Stimulated activated CD4-positive, alpha-beta T cell treated with anti-CD3 and anti-CD28 coated beads, TNF-alpha, amount 100 ng/mL, for 1 hour (primary cell): Measurements from ENCODE around the gene FAM50B.

Experiments
- DNase-seq, 3 donors: peaks; one replicate each; pipeline ENCODE4 v3.0.0-alpha.2; 2020; ENCODE audit warnings: low read depth in 3 of 3, low spot score in 1 of 3

Gene FAM50B

GRCh38 chr6:3819161-3820110 is 29.7 kb upstream of the FAM50B start:
- DNase-seq, result no peak

GRCh38 chr6:3820563-3820962 is 28.6 kb upstream of the FAM50B start:
- DNase-seq, result no peak

GRCh38 chr6:3822747-3823445 is 26.3 kb upstream of the FAM50B start:
- DNase-seq, result no peak

GRCh38 chr6:3823671-3824070 is 25.5 kb upstream of the FAM50B start:
- DNase-seq, result no peak

- DNase-seq, result no peak
Observed at GRCh38 chr6:3825331-3825831, 23.8 kb upstream of the FAM50B start.

- no peak for DNase-seq
Observed at GRCh38 chr6:3825851-3826581, 23.2 kb upstream of the FAM50B start.

GRCh38 chr6:3829285-3829684 is 19.9 kb upstream of the FAM50B start:
- no peak for DNase-seq

GRCh38 chr6:3830806-3831205 is 18.4 kb upstream of the FAM50B start:
- no peak for DNase-seq

- DNase-seq, result no peak
Observed at GRCh38 chr6:3831761-3832530, 17.2 kb upstream of the FAM50B start.

- no peak for DNase-seq
Observed at GRCh38 chr6:3835055-3835731, 14.0 kb upstream of the FAM50B start.

GRCh38 chr6:3835785-3836184 is 13.4 kb upstream of the FAM50B start:
- no peak for DNase-seq

GRCh38 chr6:3836566-3836965 is 12.6 kb upstream of the FAM50B start:
- DNase-seq, result no peak

GRCh38 chr6:3837781-3838180 is 11.4 kb upstream of the FAM50B start:
- DNase-seq, result no peak

- no peak for DNase-seq
Observed at GRCh38 chr6:3838992-3839867, 9.9 kb upstream of the FAM50B start.

GRCh38 chr6:3841066-3841454 is 8.1 kb upstream of the FAM50B start:
- DNase-seq, result no peak

- DNase-seq, result no peak
Observed at GRCh38 chr6:3841711-3842565, 7.2 kb upstream of the FAM50B start.

- no peak for DNase-seq
Observed at GRCh38 chr6:3843379-3844096, 5.6 kb upstream of the FAM50B start.

- no peak for DNase-seq
Observed at GRCh38 chr6:3844097-3844463, 5.1 kb upstream of the FAM50B start.
